Stimulated activated CD4-positive, alpha-beta T cell treated with anti-CD3 and anti-CD28 coated beads, Interleukin-15, amount 100 ng/mL, for 48 hours (primary cell): ENCODE data around the gene VTN.

Experiments used
- DNase-seq, 2 donors: peaks; one replicate each; pipeline ENCODE4 v3.0.0-alpha.2; 2020; ENCODE audit warnings: low read depth in 2 of 2

Gene VTN

DNA sequence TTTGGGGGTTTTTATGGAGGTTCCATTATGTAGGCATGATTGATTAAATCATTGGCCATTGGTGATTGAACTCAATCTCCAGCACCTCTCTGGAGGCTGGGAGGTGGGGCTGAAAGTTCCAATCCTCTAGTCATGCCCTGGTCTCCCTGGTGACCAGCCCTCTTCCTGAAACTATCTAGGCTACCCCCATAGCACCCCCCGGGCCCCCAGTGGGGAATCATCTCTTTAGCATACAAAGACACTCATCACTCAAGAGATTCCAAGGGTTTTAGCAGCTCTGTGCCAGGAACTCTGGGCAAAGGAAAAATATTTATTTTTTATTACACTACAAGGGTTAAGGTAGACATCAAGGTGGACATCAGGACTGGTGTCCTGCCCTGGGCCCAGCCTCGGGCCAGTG is 25.3 kb upstream of the VTN start:
- no peak for DNase-seq

DNA sequence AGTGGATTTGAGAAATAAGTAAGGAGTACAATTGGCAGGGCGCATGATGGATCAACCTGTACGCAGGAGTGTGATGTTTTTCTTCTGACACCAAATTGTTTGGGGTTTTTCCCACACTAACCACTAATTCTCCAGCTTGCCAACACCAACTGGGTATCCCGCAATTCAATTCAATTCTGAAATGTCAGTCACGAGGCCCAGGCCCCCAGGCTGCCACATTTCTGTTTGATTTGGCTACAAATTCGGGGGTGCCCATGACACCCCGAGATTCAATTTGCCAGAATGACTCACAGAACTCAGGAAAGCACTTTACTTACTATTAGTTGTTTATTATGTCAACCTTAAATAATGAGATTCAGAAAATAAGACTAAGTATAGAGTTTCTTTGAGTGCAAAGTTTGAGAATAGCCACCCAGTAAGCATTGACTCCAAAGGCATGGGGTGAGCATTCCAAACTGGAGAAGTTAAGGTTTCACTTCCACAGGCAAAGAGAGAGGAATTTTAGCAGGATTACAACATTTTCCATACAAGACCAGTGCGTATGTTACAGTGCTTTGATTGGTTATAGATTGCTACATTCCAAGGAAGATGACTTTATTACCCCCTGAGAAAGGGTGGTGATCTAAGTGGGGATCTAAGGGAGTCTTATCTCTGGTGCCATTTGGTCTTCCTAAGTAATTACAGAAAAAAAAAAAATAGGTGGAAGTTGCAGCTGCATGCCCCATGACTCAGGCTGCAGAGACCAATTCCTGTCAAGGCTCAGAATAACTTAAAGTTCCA is 24.4 kb upstream of the VTN start:
- no peak for DNase-seq

DNA sequence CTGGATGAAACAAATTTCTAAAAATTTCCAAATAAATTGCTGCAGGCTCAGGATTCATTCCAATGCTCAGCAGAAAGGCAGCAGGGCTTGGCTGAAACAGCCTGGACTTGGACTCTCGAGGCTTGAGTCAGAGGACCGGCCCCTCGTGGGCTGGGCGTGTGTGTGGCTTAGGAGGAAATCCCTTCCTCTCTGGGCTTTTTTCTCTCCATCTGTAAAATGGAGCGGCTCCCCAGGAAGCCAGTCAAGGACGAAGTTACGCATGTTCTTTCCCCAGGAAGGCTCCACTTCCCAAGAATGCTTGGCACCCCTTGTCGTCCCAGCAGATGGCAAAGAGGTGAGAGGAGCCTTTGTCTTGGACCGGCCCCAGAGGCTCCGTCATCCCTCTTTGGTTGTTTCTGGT is 22.4 kb upstream of the VTN start:
- no peak for DNase-seq

- no peak for DNase-seq
Measured at GRCh38 chr17:28391401-28391800, 21.3 kb upstream of the VTN start.

DNA sequence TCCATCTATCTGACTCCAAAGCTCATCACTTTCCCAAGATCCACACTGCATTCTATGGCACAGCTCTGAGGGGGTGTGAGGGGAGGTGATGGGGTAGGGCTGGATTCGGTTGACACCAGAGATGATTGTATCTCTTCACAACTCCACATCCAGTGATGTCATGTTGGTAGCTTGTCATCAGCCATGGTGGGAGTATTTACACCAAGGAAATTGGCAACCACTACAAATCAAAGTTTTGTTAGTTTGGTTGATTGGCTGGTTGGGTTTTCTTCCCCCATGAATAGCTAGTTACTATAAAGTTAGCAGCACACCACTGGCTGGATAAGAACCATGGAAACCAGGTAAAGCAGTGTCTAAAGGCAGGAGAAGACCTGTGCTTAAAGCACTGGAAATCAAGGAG is 20.9 kb upstream of the VTN start:
- no peak for DNase-seq

DNA sequence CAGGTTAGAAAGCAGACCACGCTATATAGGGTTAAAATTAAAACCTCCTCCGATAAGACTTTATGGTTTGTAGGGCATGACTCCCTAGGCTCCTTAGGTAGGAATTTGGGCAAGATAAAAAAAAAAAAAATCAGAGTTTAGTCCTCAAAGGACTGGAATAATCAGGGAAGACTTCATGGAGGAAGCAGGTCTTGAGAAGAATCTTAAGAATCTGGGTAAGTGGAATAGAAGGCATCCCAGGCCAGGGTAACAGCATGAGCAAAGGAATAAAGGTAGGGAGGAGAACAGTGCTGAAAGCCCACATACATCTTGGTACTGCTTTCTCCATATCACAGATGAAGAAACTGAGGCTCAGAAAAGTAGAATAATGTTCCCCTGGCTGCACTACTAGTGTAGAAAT is 20.5 kb upstream of the VTN start:
- DNase-seq: no peak

DNA sequence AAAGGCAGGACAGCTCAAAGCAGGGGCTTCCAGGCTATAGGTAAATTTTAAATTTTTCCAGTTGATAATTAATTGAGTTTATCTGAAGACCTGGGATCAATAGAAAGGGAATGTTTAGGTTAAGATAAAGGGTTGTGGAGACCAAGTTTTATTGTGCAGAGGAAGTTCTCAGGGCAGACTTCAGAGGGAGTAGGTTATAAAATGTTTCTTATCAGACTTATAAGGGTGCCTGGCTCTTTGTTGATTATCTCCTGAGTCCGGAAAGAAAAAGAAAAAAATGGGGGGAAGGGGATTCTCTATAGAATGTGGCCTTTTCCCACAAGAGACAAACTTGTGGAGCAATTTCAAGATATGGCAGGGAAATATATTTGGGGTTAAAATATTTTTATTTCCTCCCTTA is 20.0 kb upstream of the VTN start:
- no peak for DNase-seq

- no peak for DNase-seq
Measured at GRCh38 chr17:28388106-28388505, 18.0 kb upstream of the VTN start.

DNA sequence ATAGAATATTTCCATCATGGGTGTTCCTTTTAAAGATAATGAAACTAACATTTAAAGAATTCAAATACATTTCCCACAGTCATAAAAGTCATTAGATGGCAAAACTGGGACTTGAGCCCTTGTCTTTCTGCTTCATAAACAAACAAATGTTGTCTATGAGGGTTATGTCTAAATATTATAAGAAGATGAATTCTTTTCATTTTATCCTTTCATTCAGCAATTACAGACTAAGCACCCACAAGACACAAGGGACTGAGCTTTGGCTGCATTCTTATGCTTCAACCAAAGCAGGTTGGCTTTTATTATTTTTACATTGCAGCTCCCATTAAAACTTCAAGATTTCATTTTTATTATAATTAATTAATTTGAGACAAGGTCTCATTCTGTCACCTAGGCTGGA is 16.3 kb upstream of the VTN start:
- DNase-seq: no peak

GRCh38 chr17:28385406-28385805 is 15.3 kb upstream of the VTN start:
- DNase-seq: no peak

DNA sequence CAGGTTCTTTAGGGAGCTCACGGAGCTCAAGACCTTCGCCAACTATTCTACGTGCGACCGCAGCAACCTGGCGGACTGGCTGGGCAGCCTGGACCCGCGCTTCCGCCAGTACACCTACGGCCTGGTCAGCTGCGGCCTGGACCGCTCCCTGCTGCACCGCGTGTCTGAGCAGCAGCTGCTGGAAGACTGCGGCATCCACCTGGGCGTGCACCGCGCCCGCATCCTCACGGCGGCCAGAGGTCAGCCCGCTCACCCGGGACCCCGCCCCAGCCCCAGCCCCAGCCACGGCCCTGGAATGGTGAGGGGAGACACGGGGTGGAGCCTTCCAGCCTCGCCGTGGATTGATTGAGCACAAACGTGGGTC is 14.9 kb upstream of the VTN start:
- DNase-seq: no peak

GRCh38 chr17:28384281-28385036 is 14.4 kb upstream of the VTN start:
- DNase-seq: peak; percentile 52 to 61

GRCh38 chr17:28381141-28381825 is 11.2 kb upstream of the VTN start:
- DNase-seq: no peak

DNA sequence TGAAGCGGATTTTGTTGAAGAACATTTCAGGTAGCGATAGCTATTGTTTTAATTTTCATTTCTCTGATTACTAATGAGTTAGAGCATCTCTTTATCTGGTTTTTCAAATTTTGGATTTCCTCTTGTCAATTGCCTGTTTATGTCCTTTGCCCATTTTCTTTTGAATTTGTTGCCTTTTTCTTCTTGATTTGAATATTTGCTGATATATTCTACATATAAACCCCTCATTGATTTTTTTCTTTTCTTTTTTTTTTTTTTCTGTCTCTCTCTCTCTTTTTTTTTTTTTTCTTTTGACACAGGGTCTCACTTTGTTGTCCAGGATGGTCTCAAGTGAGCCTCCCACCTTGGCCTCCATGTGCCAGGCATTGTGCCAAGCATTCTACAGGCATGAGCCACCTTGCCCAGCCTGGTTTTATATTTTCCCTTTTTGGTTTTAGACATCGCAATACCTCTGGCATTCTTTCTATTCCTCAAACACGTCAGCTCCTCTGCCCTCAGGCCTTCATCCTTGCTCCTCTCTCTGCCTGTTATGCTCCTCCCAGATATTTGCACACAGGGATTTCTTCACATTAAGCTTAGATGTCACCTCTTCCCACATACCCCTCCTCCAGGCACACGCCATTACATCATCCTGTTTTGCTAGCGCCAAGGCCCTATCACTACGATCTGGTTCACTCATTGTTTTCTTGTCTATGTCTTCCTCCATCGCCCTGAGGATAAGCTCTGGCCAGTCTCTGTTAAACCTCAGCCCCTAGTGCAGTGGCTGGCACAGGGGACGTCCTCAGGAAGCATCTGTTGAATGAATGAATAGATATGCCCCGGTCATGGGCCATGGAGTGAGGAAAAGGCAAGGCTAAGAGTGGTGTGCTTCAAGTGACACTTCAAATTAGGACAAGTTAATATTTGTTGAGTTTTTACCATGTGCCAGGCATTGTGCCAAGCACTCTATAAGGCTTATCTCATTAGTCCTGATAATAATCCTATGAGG is 10.0 kb upstream of the VTN start:
- DNase-seq: no peak

DNA sequence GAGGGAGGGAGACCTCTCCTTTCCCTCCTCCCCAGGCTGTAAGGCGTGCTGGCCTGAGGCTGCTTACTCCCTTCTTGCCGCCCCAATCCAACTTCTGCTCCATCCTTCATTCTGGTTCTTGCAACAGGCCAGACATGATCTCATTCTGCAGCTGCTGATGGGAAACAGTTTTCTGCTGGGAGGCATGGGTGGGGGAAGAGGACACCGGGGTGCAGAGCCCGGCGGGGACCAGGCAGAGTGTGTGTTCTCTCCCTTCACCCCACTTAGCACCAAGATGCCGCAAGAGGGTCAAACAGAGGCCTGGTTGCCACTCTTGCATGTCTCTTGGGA is 2.8 kb upstream of the VTN start:
- DNase-seq: no peak

- no peak for DNase-seq
Measured at GRCh38 chr17:28372203-28372944, 2.3 kb upstream of the VTN start.

DNA sequence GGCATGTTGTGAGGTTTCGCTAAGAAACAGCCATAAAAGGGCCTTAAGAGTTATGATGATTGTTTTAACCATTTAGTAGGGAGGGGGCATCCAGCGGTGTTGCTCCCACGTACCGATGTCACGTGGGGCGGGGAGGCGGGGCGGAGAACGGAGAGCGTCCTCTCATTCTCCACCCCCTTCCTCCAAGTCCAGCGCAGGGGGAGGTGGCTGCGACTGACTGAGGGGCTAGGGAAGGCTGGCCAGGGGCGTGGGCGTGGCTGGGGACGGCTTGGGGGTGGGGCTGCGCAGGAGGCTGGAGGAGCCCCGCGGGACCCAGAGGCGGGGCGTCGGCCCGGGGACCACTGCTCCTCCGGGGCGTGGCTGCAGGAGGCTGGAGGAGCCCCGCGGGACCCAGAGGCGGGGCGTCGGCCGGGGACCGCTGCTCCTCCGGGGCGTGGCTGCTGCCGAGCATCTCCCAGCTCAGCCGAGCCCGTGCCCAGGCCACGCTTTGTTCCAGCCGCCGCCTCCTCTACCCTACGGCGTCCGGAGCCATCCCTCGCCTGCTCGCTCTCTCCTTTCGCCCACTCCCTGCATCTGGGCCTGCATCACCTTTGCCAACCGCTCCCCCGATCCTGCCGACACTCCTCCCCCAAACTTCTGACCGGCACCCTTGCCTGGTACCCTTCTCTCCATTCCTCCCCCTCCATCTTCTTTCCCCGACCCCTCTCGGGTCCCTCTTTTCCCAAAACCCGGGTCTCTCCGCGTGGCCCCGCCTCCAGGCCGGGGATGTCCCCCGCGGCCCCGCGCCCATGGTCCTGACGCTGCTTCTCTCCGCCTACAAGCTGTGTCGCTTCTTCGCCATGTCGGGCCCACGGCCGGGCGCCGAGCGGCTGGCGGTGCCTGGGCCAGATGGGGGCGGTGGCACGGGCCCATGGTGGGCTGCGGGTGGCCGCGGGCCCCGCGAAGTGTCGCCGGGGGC is 1.4 kb upstream of the VTN start, which contains the start of gene SARM1:
SARM1 (plus strand) TSS at position 450 of the 958 bp plus-strand sequence; CDS start at position 789, 339 bp downstream.
- DNase-seq: peak; percentile 78 to 90

DNA sequence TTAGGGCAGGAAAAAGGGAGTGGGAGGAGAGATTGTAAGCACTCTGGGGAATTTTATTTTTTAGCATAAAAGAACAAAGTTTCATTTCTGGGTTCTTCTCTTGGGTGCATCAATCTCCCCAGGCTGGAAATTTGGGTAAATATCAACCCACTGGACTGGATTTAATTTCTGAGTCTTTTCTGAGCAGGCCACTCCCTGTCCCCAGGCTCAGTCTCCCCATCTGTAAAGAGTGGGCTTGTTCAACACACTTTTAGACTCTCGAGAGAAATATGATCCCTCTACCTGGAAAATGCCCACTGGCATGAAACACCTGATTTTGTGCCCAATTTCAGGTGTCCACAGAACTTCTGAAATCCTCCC is 617 bp upstream of the VTN start:
- DNase-seq: no peak

GRCh38 chr17:28369684-28370034 is 448 bp downstream of the VTN start:
- no peak for DNase-seq
